Peyer's patch (tissue), 4 donors: ENCODE results near the gene SPEM1. TPM values are rescaled to one million over a fixed set of nuclear protein-coding genes. Genes with fewer than 3 reads are reported as not detected.

ENCODE experiments used
- DNase-seq, 3 donors: peaks; one replicate each; pipeline ENCODE4 v3.0.0-alpha.2; 2017 to 2019
- H3K27ac ChIP-seq, 4 donors: fragments of 200-600 bp; sonication (generic); one replicate each; pipeline ENCODE4 v1.5.1; 2016 to 2019
- H3K27me3 ChIP-seq, 2 donors: fragments of 200-600 bp; sonication (generic); one replicate each; pipeline ENCODE4 v1.5.1; 2019
- H3K36me3 ChIP-seq, 3 donors: fragments of 200-600 bp; sonication (generic); one replicate each; pipeline ENCODE4 v1.5.1; 2016 to 2019
- H3K4me1 ChIP-seq, 4 donors: fragments of 200-600 bp; sonication (generic); one replicate each; pipeline ENCODE4 v1.5.1; 2016 to 2019
- H3K4me3 ChIP-seq, 4 donors: fragments of 200-600 bp; sonication (generic); 1 replicate in 3 of 4; 2 replicates in 1 of 4; pipeline ENCODE4 v1.5.1; 2016 to 2019; ENCODE audit warnings: mild to moderate bottlenecking in 1 of 4
- H3K9me3 ChIP-seq, 4 donors: fragments of 200-600 bp; sonication (generic); one replicate each; pipeline ENCODE4 v1.5.1; 2016 to 2019; ENCODE audit warnings: mild to moderate bottlenecking in 1 of 4
- CTCF ChIP-seq, 6 experiments: fragments of 450-650 bp in 4 of 6; fragments of 200-600 bp in 2 of 6; sonication (generic) in 1 of 6; IDR thresholded peaks; one replicate each; pipeline ENCODE4 v1.5.1; 2017 to 2019; ENCODE audit warnings: antibody characterized with exemption in 6 of 6, mild to moderate bottlenecking in 3 of 6, moderate library complexity in 1 of 6
- POLR2A ChIP-seq, 2 donors: fragments of 450-650 bp; IDR thresholded peaks; one replicate each; pipeline ENCODE4 v1.5.1; 2017; ENCODE audit warnings: antibody characterized with exemption in 2 of 2, mild to moderate bottlenecking in 2 of 2, moderate library complexity in 2 of 2
- total RNA-seq, 4 donors: library from RNA; depleted of rRNA; stranded (reverse); fragments of >200 nt; gene quantifications; one replicate each; pipeline ENCODE4 v1.1.0, GENCODE V29; 2016

Gene SPEM1
- not detected for total RNA-seq

- DNase-seq, result no peak
- Histone ChIP-seq H3K36me3 (no peaks in the 10 kb centered on the region), H3K9me3 (no peaks in the 10 kb centered on the region), H3K4me1 (no peaks in the 10 kb centered on the region), H3K4me3 (no peak within 1 kb of the TSS), H3K27me3 (no peaks in the 10 kb centered on the region), H3K27ac (no peak within 1 kb of the TSS)
- no peak for TF ChIP-seq POLR2A (IDR thresholded peaks at IDR 0.05)
- TF ChIP-seq CTCF (IDR thresholded peaks at IDR 0.05), result no peak
Observed at GRCh38 chr17:7419819-7420610, at the start of gene SPEM1. Gene SPEM1 (plus strand): TSS chr17:7420324. CDS start chr17:7420385, 61 bp downstream.

GRCh38 chr17:7370853-7371252 is 49.3 kb upstream of the SPEM1 start:
- H3K27me3 ChIP-seq, result no peaks in the 10 kb centered on the region
- DNase-seq, result no peak
- H3K27ac ChIP-seq, result no peak overlapping the region
- H3K4me3 ChIP-seq, result no peak overlapping the region
- no peaks in the 10 kb centered on the region for H3K4me1 ChIP-seq
- no peaks in the 10 kb centered on the region for H3K36me3 ChIP-seq
- no peak for TF ChIP-seq CTCF (IDR thresholded peaks at IDR 0.05)
- no peaks in the 10 kb centered on the region for H3K9me3 ChIP-seq

DNA sequence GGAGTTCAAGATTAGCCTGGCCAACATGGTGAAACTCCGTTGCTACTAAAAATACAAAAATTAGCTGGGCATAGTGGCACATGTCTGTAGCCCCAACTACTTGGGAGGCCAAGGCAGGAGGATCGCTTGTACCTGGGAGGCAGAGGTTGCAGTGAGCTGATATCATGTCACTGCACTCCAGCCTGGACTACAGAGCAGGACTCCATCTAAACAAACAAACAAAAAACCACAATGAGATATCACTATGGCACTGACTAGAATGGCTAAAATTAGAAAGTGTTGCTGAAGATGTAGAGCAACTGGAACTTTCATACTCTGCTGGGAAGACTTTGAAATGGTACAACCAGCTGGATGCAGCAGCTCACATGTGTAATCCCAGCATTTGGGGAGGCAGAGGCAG is 45.8 kb upstream of the SPEM1 start:
- no peak overlapping the region for H3K27ac ChIP-seq
- H3K4me3 ChIP-seq, result no peak overlapping the region
- DNase-seq, result no peak
- no peaks in the 10 kb centered on the region for H3K4me1 ChIP-seq
- H3K9me3 ChIP-seq, result no peaks in the 10 kb centered on the region
- H3K27me3 ChIP-seq, result no peaks in the 10 kb centered on the region
- no peak for TF ChIP-seq POLR2A (IDR thresholded peaks at IDR 0.05)
- no peak for TF ChIP-seq CTCF (IDR thresholded peaks at IDR 0.05)
- H3K36me3 ChIP-seq, result no peaks in the 10 kb centered on the region

GRCh38 chr17:7379134-7379533 is 41.0 kb upstream of the SPEM1 start:
- TF ChIP-seq POLR2A (IDR thresholded peaks at IDR 0.05), result no peak
- no peak for TF ChIP-seq CTCF (IDR thresholded peaks at IDR 0.05)
- H3K9me3 ChIP-seq, result no peaks in the 10 kb centered on the region
- no peaks in the 10 kb centered on the region for H3K36me3 ChIP-seq
- H3K4me1 ChIP-seq, result peaks cover 0 to 17% (median 4%) of the 10 kb centered on the region in 4 donors
- H3K4me3 ChIP-seq, result no peak overlapping the region
- no peak overlapping the region for H3K27ac ChIP-seq
- DNase-seq, result no peak
- no peaks in the 10 kb centered on the region for H3K27me3 ChIP-seq

- peak in 1 of 3 donors; percentile 57 for DNase-seq
- peak overlapping the region; percentile 55 to 82 (median 70) for H3K27ac ChIP-seq
- TF ChIP-seq CTCF (IDR thresholded peaks at IDR 0.05) (peak in 1 of 6 experiments; percentile 4), POLR2A (IDR thresholded peaks at IDR 0.05) (no peak)
Observed at GRCh38 chr17:7380321-7380720, 39.8 kb upstream of the SPEM1 start.

More at GRCh38 chr17:7380321-7380720, 39.8 kb upstream of the SPEM1 start:
- Histone ChIP-seq H3K27me3 (no peaks in the 10 kb centered on the region), H3K4me1 (peaks cover 0 to 17% (median 7%) of the 10 kb centered on the region in 4 donors), H3K4me3 (peak overlapping the region; percentile 24 to 73 (median 50)), H3K9me3 (no peaks in the 10 kb centered on the region), H3K36me3 (no peaks in the 10 kb centered on the region)
